D721Med (cell line): Measurements from ENCODE around the gene TRAPPC2B.

ENCODE experiments used
- DNase-seq: peaks from one replicate; pipeline ENCODE4 v3.0.0; 2011; ENCODE audit warnings: low spot score; ENCODE audit not compliant: insufficient read length
- FAIRE-seq: peaks from 2 replicates; lab custom pipeline; 2011; peaks lifted over from hg19 to GRCh38; lab: Jason Lieb, UNC
- CTCF ChIP-seq: IDR thresholded peaks from 2 replicates; pipeline ENCODE4 v1.5.1; 2012; ENCODE audit warnings: mild to moderate bottlenecking, control low read depth; ENCODE audit not compliant: insufficient read depth; ENCODE audit errors: missing control alignments

Gene TRAPPC2B

DNA sequence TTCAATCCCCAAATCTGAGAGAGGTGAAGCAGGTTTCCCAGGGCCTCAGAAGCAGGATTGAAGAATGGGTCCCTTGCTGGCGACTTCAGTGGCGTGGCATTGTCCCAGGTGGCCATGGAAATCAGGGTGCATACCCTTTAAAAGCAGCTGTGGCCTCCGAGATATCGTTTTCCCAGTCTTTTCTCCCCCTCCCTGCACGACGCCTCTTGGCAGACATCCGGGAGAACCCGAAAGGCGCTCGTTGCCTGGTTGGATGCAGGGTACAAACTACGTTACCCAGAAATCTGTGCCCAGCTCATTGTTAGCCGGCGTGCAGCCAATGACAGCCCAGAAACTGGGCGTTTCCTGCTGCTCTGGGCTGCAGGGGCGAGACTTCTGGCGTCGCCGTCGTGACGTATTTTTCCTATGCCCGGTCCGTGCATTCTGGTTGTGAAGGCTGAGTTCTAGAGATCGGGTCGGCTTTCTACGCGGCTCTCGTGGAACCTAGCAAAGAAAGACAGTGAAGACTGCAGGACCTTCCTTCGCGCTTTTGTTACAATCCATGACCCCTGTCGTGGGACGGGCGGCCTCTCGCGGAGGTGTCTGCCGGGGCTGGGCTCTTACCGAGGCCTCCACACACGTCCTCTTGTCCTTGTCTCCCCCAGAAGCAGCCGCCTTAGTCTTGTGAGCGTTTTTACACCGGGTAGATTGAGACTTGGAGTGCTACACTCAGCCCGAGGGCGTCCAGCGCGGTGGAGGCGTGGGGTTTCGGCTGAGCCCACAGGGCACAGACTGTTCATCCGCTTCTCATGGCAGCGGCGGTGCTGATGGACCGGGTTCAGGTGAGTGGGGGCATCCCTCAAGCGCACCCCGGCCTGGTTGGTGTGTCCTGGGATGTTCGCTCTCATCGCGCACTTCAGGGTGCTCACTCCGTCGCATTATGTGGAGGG is 12.2 kb upstream of the TRAPPC2B start, which contains the start of gene ZNF304:
Gene ZNF304 (plus strand): TSS at position 395 of the 929 bp plus-strand sequence. CDS start 394 bp downstream, at position 789.
- peak; percentile 93 for DNase-seq
- no peak for FAIRE-seq
- no peak for TF ChIP-seq CTCF

DNA sequence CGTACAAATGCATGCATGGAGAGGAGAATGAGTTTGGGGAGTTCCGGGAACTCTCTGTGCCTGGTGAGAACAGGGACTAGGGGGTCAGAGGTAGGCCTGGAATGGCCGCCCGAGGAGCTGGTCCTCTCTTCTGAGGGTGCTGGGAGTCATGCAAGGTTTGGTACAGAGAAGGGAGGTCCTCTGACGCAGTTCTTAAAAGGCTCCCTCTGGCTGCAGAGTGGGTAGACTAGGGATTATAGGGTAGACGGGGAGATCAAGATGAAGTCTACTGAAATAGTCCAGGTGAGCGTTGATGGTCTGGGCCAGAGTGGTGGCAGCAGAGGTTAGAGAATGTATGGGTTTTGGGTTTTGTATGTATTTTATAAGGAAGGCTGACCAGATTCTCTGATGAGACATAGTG is 11.5 kb upstream of the TRAPPC2B start:
- TF ChIP-seq CTCF = no peak
- no peak for DNase-seq
- FAIRE-seq = no peak

GRCh38 chr19:57355916-57356315 is 7.4 kb upstream of the TRAPPC2B start:
- TF ChIP-seq CTCF = no peak
- DNase-seq (no peak), FAIRE-seq (no peak)

DNA sequence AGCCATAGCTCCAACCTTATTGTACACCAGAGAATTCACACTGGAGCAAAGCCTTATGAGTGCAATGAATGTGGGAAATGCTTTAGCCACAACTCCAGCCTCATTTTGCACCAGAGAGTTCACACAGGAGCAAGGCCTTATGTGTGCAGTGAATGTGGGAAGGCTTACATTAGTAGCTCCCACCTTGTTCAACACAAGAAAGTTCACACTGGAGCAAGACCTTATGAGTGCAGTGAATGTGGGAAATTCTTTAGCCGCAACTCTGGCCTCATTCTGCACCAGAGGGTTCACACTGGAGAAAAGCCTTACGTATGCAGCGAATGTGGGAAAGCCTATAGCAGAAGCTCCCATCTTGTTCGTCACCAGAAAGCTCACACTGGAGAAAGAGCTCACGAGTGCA is 5.9 kb upstream of the TRAPPC2B start:
- DNase-seq (no peak), FAIRE-seq (no peak)
- TF ChIP-seq CTCF = no peak

DNA sequence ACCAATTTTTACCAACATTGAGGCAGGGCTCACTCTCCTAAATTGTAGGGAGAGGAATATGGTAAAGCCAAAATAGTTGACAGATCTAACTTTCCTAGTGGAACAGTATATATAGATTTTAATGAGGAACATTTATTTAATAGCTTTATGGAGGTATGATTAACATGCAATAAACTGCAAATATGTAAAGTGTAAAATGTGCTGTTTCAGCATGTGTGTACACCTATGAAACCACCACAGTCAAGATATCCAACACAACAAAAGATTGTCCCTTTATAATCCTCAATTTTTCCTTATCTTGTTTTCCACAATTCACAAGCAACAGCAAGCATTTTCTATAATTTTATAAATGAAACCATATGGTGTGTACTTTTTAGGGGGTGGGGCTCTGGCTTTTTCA is 4.1 kb upstream of the TRAPPC2B start:
- FAIRE-seq (no peak), DNase-seq (no peak)
- TF ChIP-seq CTCF = no peak

GRCh38 chr19:57362419-57362818 is 932 bp upstream of the TRAPPC2B start:
- DNase-seq (no peak), FAIRE-seq (peak; percentile 56)
- TF ChIP-seq CTCF = no peak

DNA sequence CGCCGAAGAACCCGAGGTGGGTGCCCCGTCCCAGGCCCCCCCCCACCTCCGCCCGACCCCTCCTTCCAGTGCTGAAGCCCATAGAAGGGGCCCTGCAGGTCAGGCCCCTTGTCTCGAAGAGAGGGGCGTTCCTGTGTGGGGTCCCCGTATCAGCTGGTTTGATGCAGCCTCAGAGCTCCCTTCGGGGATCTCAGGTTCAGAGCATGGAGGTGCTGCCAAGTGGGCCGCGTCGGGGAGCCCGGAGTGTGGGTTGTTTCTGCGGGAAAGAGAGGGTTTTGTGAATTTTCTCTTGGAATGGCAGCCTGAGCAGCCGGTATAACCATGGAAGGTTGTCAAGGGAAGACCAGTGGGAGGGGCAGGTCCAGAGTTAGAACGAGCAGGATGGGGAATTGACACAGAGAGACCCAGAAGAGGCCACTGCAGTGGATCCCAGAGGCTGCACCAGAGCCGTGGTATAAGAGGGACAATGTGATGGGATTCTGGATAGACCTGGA is 384 bp downstream of the TRAPPC2B start:
- TF ChIP-seq CTCF = no peak
- FAIRE-seq (no peak), DNase-seq (no peak)
